Spleen (tissue), 11 donors: Measurements from ENCODE around the gene PCGF3. TPM values are rescaled to one million over a fixed set of nuclear protein-coding genes. Genes with fewer than 3 reads are reported as not detected.

ENCODE experiments used
- DNase-seq: peaks from one replicate; pipeline ENCODE4 v3.0.0-alpha.2; 2020
- H3K27ac ChIP-seq, 8 donors: fragments of 200-600 bp; sonication (generic) in 7 of 8; 1 replicate in 4 of 8; 2 replicates in 4 of 8; pipeline versions ENCODE4 v1.5.0 to v1.8.0; 2016 to 2021; ENCODE audit warnings: inconsistent platforms in 4 of 8, mild to moderate bottlenecking in 4 of 8, moderate library complexity in 1 of 8
- H3K27me3 ChIP-seq, 7 donors: fragments of 200-600 bp; sonication (generic) in 6 of 7; replicated peaks in 1 of 7; 1 replicate in 4 of 7; 2 replicates in 3 of 7; pipeline versions ENCODE4 v1.5.0 to v1.8.0; 2016 to 2021; ENCODE audit warnings: inconsistent platforms in 3 of 7, mild to moderate bottlenecking in 1 of 7
- H3K36me3 ChIP-seq, 6 donors: fragments of 200-600 bp; sonication (generic) in 5 of 6; 1 replicate in 4 of 6; 2 replicates in 2 of 6; pipeline versions ENCODE4 v1.5.0 to v1.8.0; 2016 to 2021; ENCODE audit warnings: inconsistent platforms in 2 of 6
- H3K4me1 ChIP-seq, 6 donors: fragments of 200-600 bp; sonication (generic) in 5 of 6; 1 replicate in 3 of 6; 2 replicates in 3 of 6; pipeline versions ENCODE4 v1.5.0 to v1.8.0; 2016 to 2021; ENCODE audit warnings: inconsistent platforms in 3 of 6
- H3K4me3 ChIP-seq, 8 donors: fragments of 200-600 bp; sonication (generic) in 7 of 8; 1 replicate in 4 of 8; 2 replicates in 4 of 8; pipeline versions ENCODE4 v1.5.0 to v1.8.0; 2016 to 2021; ENCODE audit warnings: inconsistent platforms in 4 of 8, mild to moderate bottlenecking in 4 of 8, moderate library complexity in 2 of 8
- H3K9me3 ChIP-seq, 8 donors: fragments of 200-600 bp; sonication (generic) in 7 of 8; 1 replicate in 4 of 8; 2 replicates in 4 of 8; pipeline versions ENCODE4 v1.5.0 to v1.8.0; 2016 to 2021; ENCODE audit warnings: inconsistent platforms in 4 of 8
- CTCF ChIP-seq, 11 experiments: fragments of 200-600 bp in 7 of 11; fragments of 450-650 bp in 4 of 11; sonication (generic) in 4 of 11; IDR thresholded peaks in 8 of 11; conservative IDR thresholded peaks in 3 of 11; 1 replicate in 7 of 11; 2 replicates in 4 of 11; pipeline versions ENCODE4 v1.4.0 to v1.8.0; 2016 to 2021; ENCODE audit warnings: antibody characterized with exemption in 11 of 11, inconsistent platforms in 4 of 11, mild to moderate bottlenecking in 1 of 11
- POLR2A ChIP-seq, 3 donors: fragments of 450-650 bp; IDR thresholded peaks; one replicate each; pipeline ENCODE4 v1.5.1; 2017; ENCODE audit warnings: antibody characterized with exemption in 3 of 3, mild to moderate bottlenecking in 1 of 3
- POLR2AphosphoS5 ChIP-seq, 3 donors: sonication (generic); formaldehyde crosslinking; IDR thresholded peaks; one replicate each; pipeline ENCODE4 v1.5.1; 2017; ENCODE audit warnings: antibody characterized with exemption in 3 of 3
- WGBS, 5 donors: extraction: QIAGEN DNeasy Blood & Tissue Kit in 3 of 5; methylation state at CpG; one replicate each; pipeline versions ENCODE4 v1.1.5 to v1.1.7; 2013 to 2018; 5-methylcytosine and 5-hydroxymethylcytosine counted together
- intact Hi-C: fragments of 100-400 bp; cut with DNase I; formaldehyde crosslinking; loops from one replicate; pipeline ENCODE4 v1.15.0; 2023; ENCODE audit warnings: low total_unique reads
- polyA plus RNA-seq, 3 donors: library from polyadenylated mRNA; stranded (reverse); fragments of 200-250 nt; gene quantifications; one replicate each; pipeline ENCODE4 v1.2.1, GENCODE V29; 2013
- total RNA-seq, 7 donors: library from RNA; depleted of rRNA in 3 of 7; stranded (reverse); fragments of >200 nt in 3 of 7; fragmentation: NEBNext Ultra II Directional in 4 of 7; extraction: Animal tissue kit (Norgen Biotek cat#: 25700) in 4 of 7; gene quantifications; one replicate each; pipeline versions ENCODE4 v1.1.0 to v1.2.1, GENCODE V29; 2016 to 2021
- donor health status: healthy with polysubstance abuse.
- donor health status: DM: no; HTN: no; CAD: no; lungs with moderate emphysema.
- donor health status: DM: no; HTN: no; CAD: no.
- donor health status: Bipolar disorder and iron deficiency.
- donor health status: healthy.
- donor health status: DM: no; HTN: no; CAD: no.
- donor health status: DM: yes; HTN: yes; CAD: no.

PCGF3 gene
- total and polyA plus RNA-seq, 10 donors = 29.7 to 102 (median 69.4) TPM

- Histone ChIP-seq H3K27ac (no peak overlapping the region), H3K4me1 (peaks cover 0 to 30% (median 8%) of the 10 kb centered on the region in 6 donors), H3K36me3 (peaks cover 0 to 87% (median 50%) of the 10 kb centered on the region in 6 donors), H3K4me3 (no peak overlapping the region), H3K27me3 (no peaks in the 10 kb centered on the region), H3K9me3 (no peaks in the 10 kb centered on the region)
- 92 to 96% (median 94%) methylated on average over 14 of the region's 14 CpGs for WGBS, 5 donors
- intact Hi-C loops = loop anchor here (10.0 kb wide), 1 partner anchor 224 kb away; the partner anchor contains the start of gene IDUA
- no peak for DNase-seq
- TF ChIP-seq CTCF (IDR thresholded peaks at IDR 0.05 in 8 of 11, conservative IDR thresholded peaks at IDR 0.05 in 3 of 11) (no peak), POLR2AphosphoS5 (IDR thresholded peaks at IDR 0.05) (no peak), POLR2A (IDR thresholded peaks at IDR 0.05) (no peak)
Observed at GRCh38 chr4:761086-761485, 55.5 kb downstream of the PCGF3 start.

GRCh38 chr4:761739-762138 is 56.1 kb downstream of the PCGF3 start:
- H3K4me1 ChIP-seq = peaks cover 0 to 30% (median 8%) of the 10 kb centered on the region in 6 donors
- TF ChIP-seq POLR2AphosphoS5 (IDR thresholded peaks at IDR 0.05) (peak in 1 of 3 donors; percentile 7), CTCF (IDR thresholded peaks at IDR 0.05 in 8 of 11, conservative IDR thresholded peaks at IDR 0.05 in 3 of 11) (no peak), POLR2A (IDR thresholded peaks at IDR 0.05) (no peak)

GRCh38 chr4:762211-763190 is 56.9 kb downstream of the PCGF3 start:
- WGBS, 5 donors = 85 to 92% (median 91%) methylated on average over 21 to 24 of the region's 24 CpGs
- Histone ChIP-seq H3K27me3 (no peaks in the 10 kb centered on the region), H3K4me1 (peaks cover 0 to 30% (median 8%) of the 10 kb centered on the region in 6 donors), H3K27ac (no peak overlapping the region), H3K4me3 (no peak overlapping the region), H3K9me3 (no peaks in the 10 kb centered on the region), H3K36me3 (peaks cover 0 to 87% (median 59%) of the 10 kb centered on the region in 6 donors)
- DNase-seq = no peak
- intact Hi-C loops = loop anchor here (10.0 kb wide), 1 partner anchor 222 kb away; the partner anchor contains the start of gene IDUA
- TF ChIP-seq POLR2A (IDR thresholded peaks at IDR 0.05) = no peak
- peak in 2 of 3 donors; percentile 34 to 52 for TF ChIP-seq POLR2AphosphoS5 (IDR thresholded peaks at IDR 0.05)
- peak in 1 of 11 experiments; percentile 18 for TF ChIP-seq CTCF (IDR thresholded peaks at IDR 0.05 in 8 of 11, conservative IDR thresholded peaks at IDR 0.05 in 3 of 11)

More at GRCh38 chr4:761739-762138, 56.1 kb downstream of the PCGF3 start:
- Histone ChIP-seq H3K36me3 (peaks cover 0 to 87% (median 54%) of the 10 kb centered on the region in 6 donors), H3K27ac (no peak overlapping the region), H3K4me3 (no peak overlapping the region), H3K27me3 (no peaks in the 10 kb centered on the region), H3K9me3 (no peaks in the 10 kb centered on the region)
- intact Hi-C loops = loop anchor here (10.0 kb wide), 1 partner anchor 223 kb away; the partner anchor contains the start of gene IDUA
- WGBS, 5 donors = 96 to 97% (median 97%) methylated on average over 14 of the region's 14 CpGs
- no peak for DNase-seq
